Measurements from ENCODE around the gene RNF13.

DNA sequence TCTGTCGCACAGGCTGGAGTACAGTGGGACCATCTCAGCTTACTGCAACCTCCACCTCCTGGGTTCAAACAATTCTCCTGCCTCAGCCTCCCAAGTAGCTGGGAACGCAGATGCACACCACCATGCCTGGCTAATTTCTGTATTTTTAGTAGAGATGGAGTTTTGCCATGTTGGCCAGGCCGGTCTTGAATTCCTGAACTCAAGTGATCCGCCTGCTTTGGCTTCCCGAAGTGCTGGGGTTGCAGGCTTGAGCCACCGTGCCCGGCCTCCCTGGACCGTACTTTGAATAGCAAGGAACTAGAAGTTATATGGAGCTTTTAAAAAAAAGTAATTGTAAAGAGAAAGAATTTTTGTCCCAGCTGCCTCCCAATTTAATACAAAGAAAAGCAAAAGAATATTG lies 12.3 kb upstream of the RNF13 start:
- TF ChIP-seq TAF1 (IDR thresholded peaks at IDR 0.05; ENCODE audit: low read depth) (no peak), EP300 (IDR thresholded peaks at IDR 0.05; ENCODE audit: borderline replicate concordance) (no peak), FOXM1 (IDR thresholded peaks at IDR 0.05; ENCODE audit: borderline replicate concordance, low read depth) (no peak), ZBTB7A (IDR thresholded peaks at IDR 0.05; ENCODE audit: low read depth) (no peak)
